GM23338 (cell line): ENCODE data around the gene SLK. TPM values are rescaled to one million over a fixed set of nuclear protein-coding genes. Genes with fewer than 3 reads are reported as not detected.

ENCODE experiments used
- ATAC-seq: fragments of 200-7000 bp; cut with Tn5 transposase; 3 replicates; pipeline ENCODE4 v1.9.1; 2020
- DNase-seq: peaks from one replicate; pipeline ENCODE4 v3.0.0-alpha.2; 2015; ENCODE audit warnings: low spot score
- H2AFZ ChIP-seq: fragments of 200-600 bp; sonication (generic); 2 replicates; pipeline ENCODE4 v1.8.0; 2016; ENCODE audit warnings: antibody characterized with exemption, mild to moderate bottlenecking, moderate library complexity
- H3F3A ChIP-seq: fragments of 200-600 bp; sonication (generic); replicated peaks from 2 replicates; pipeline ENCODE4 v1.8.0; 2017; ENCODE audit warnings: antibody characterized with exemption, mixed run types, low read depth
- H3K27ac ChIP-seq: fragments of 200-600 bp; sonication (generic); 2 replicates; pipeline ENCODE4 v1.6.1; 2016; ENCODE audit warnings: low read depth
- H3K27me3 ChIP-seq: fragments of 200-600 bp; sonication (generic); 2 replicates; pipeline ENCODE4 v1.8.0; 2016; ENCODE audit warnings: mild to moderate bottlenecking, mixed run types, moderate library complexity; ENCODE audit not compliant: insufficient read depth
- H3K36me3 ChIP-seq: fragments of 200-600 bp; sonication (generic); 2 replicates; pipeline ENCODE4 v1.8.0; 2016; ENCODE audit warnings: mild to moderate bottlenecking; ENCODE audit not compliant: insufficient read depth
- H3K4me1 ChIP-seq: fragments of 200-600 bp; sonication (generic); 2 replicates; pipeline ENCODE4 v1.8.0; 2016; ENCODE audit warnings: mild to moderate bottlenecking, moderate library complexity; ENCODE audit not compliant: insufficient read depth
- H3K4me2 ChIP-seq: fragments of 200-600 bp; sonication (generic); 2 replicates; pipeline ENCODE4 v1.7.1; 2017; ENCODE audit warnings: mixed run types
- H3K4me3 ChIP-seq: fragments of 200-600 bp; sonication (generic); 2 replicates; pipeline ENCODE4 v1.6.1; 2016; ENCODE audit warnings: mixed run types
- H3K79me2 ChIP-seq: fragments of 200-600 bp; sonication (generic); replicated peaks from 2 replicates; pipeline ENCODE4 v1.8.0; 2017; ENCODE audit warnings: mild to moderate bottlenecking; ENCODE audit not compliant: insufficient read depth
- H3K9me2 ChIP-seq: fragments of 200-600 bp; sonication (generic); 2 replicates; pipeline ENCODE4 v1.8.0; 2017; ENCODE audit not compliant: insufficient read depth
- H4K20me1 ChIP-seq: fragments of 200-600 bp; sonication (generic); replicated peaks from 2 replicates; pipeline ENCODE4 v1.8.0; 2017; ENCODE audit warnings: mild to moderate bottlenecking; ENCODE audit not compliant: insufficient read depth
- H3K27ac Mint-ChIP-seq: 2 replicates; pipeline ENCODE4 v1.8.0; 2020; ENCODE audit warnings: inconsistent platforms, mild to moderate bottlenecking, moderate library complexity, mixed read lengths
- H3K27me3 Mint-ChIP-seq: 3 replicates; pipeline ENCODE4 v1.8.0; 2022; ENCODE audit warnings: low read depth, mild to moderate bottlenecking, moderate library complexity, mixed read lengths, inconsistent platforms; ENCODE audit not compliant: insufficient read depth, poor library complexity
- H3K36me3 Mint-ChIP-seq: 3 replicates; pipeline ENCODE4 v1.8.0; 2021; ENCODE audit warnings: low read depth, mild to moderate bottlenecking, inconsistent platforms, moderate library complexity, mixed read lengths
- H3K4me1 Mint-ChIP-seq: 3 replicates; pipeline ENCODE4 v1.8.0; 2020; ENCODE audit warnings: mild to moderate bottlenecking, inconsistent platforms, mixed read lengths
- H3K4me3 Mint-ChIP-seq: 3 replicates; pipeline ENCODE4 v1.8.0; 2021; ENCODE audit warnings: moderate library complexity, mild to moderate bottlenecking, inconsistent platforms, mixed read lengths
- H3K9me3 Mint-ChIP-seq: 3 replicates; pipeline ENCODE4 v1.8.0; 2020; ENCODE audit warnings: moderate library complexity, mild to moderate bottlenecking, inconsistent platforms, mixed read lengths
- CREB1 ChIP-seq: fragments of 250-450 bp; sonication (Bioruptor Pico); IDR thresholded peaks from 2 replicates; pipeline ENCODE4 v1.5.0; 2020; ENCODE audit warnings: low read depth, mild to moderate bottlenecking, moderate library complexity
- JUNB ChIP-seq: IDR thresholded peaks from one replicate; pipeline ENCODE4 v1.6.1; 2016; ENCODE audit warnings: antibody characterized with exemption; ENCODE audit not compliant: unreplicated experiment
- NANOG ChIP-seq: IDR thresholded peaks from 2 replicates; pipeline ENCODE4 v1.6.1; 2016; ENCODE audit warnings: antibody characterized with exemption, borderline replicate concordance
- POLR2AphosphoS5 ChIP-seq: IDR thresholded peaks from 2 replicates; pipeline ENCODE4 v1.6.1; 2016; ENCODE audit warnings: antibody characterized with exemption, low read depth
- STAT1 ChIP-seq: IDR thresholded peaks from one replicate; pipeline ENCODE4 v1.6.1; 2016; ENCODE audit warnings: antibody characterized with exemption; ENCODE audit not compliant: unreplicated experiment
- ZNF114 ChIP-seq: fragments of 250-450 bp; sonication (Bioruptor Pico); IDR thresholded peaks from 2 replicates; pipeline ENCODE4 v1.5.0; 2020; ENCODE audit warnings: mild to moderate bottlenecking, moderate library complexity
- ZNF331 ChIP-seq: fragments of 250-450 bp; sonication (Bioruptor Pico); IDR thresholded peaks from 2 replicates; pipeline ENCODE4 v1.5.0; 2020; ENCODE audit warnings: low read depth, mild to moderate bottlenecking, moderate library complexity
- polyA plus RNA-seq: library from polyadenylated mRNA; unstranded; fragments of >200 nt; fragmentation: Nextera tagmentation; extraction: Ambion mirVana; gene quantifications from 2 replicates; pipeline ENCODE4 v1.2.1, GENCODE V29; 2016
- total RNA-seq: library from RNA; depleted of rRNA; stranded (reverse); fragments of >200 nt; shearing (Covaris generic); gene quantifications from 2 replicates; pipeline ENCODE4 v1.2.3, GENCODE V29; 2014
- TF ChIP-seq, protein P1 (sequence below): IDR thresholded peaks from 2 replicates; pipeline ENCODE4 v1.6.1; 2016; ENCODE audit warnings: antibody characterized with exemption
- TF ChIP-seq, protein P2 (sequence below): IDR thresholded peaks from one replicate; pipeline ENCODE4 v1.6.1; 2018; ENCODE audit warnings: antibody characterized with exemption; ENCODE audit not compliant: unreplicated experiment
- TF ChIP-seq, protein P3 (sequence below): fragments of 250-450 bp; sonication (Bioruptor Pico); IDR thresholded peaks from 2 replicates; pipeline ENCODE4 v1.5.0; 2020; ENCODE audit warnings: mild to moderate bottlenecking, moderate library complexity

Gene SLK
- total and polyA plus RNA-seq, 2 experiments from 2014 or later, result 8.4 to 21.5 TPM

DNA sequence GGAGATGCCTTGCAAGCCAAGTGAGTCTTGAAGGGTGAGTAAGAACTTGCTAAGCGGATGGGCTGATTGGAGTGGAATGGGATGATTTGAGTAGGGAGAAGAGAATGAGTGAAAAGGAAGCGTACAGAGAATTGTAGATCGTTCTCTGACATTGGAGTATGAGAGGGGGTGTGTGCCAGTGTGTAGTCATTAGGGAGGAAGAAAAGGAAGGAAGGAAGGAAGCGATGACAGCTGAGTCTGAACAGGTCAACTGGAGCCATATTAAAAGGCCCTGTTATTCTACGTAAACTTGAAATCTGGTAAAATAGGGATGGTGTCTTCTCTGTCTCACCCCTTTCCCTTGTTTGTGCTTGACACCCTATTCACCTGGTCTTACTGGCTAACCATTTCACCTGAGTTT, 55.1 kb downstream of the SLK start:
- H3K9me2 ChIP-seq, result no peaks in the 10 kb centered on the region
- Mint-ChIP-seq H3K36me3 (peaks cover 7% of the 10 kb centered on the region; the same call in 1 of the 3 replicates), H3K9me3 (no peaks in the 10 kb centered on the region), H3K27ac (no peak overlapping the region), H3K27me3 (no peaks in the 10 kb centered on the region), H3K4me3 (no peak overlapping the region), H3K4me1 (peaks cover 4% of the 10 kb centered on the region; the same call in 2 of the 3 replicates)
- H2AFZ ChIP-seq, result no peak overlapping the region
- no peak for TF ChIP-seq CREB1 (CRISPR knock-in tag)
- TF ChIP-seq JUNB, result no peak
- TF ChIP-seq STAT1, result no peak
- TF ChIP-seq ZNF114 (CRISPR knock-in tag), result no peak
- no peak for TF ChIP-seq POLR2AphosphoS5
- TF ChIP-seq NANOG, result no peak
- TF ChIP-seq, protein P1, sequence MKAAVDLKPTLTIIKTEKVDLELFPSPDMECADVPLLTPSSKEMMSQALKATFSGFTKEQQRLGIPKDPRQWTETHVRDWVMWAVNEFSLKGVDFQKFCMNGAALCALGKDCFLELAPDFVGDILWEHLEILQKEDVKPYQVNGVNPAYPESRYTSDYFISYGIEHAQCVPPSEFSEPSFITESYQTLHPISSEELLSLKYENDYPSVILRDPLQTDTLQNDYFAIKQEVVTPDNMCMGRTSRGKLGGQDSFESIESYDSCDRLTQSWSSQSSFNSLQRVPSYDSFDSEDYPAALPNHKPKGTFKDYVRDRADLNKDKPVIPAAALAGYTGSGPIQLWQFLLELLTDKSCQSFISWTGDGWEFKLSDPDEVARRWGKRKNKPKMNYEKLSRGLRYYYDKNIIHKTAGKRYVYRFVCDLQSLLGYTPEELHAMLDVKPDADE, result no peak
- TF ChIP-seq, protein P2, sequence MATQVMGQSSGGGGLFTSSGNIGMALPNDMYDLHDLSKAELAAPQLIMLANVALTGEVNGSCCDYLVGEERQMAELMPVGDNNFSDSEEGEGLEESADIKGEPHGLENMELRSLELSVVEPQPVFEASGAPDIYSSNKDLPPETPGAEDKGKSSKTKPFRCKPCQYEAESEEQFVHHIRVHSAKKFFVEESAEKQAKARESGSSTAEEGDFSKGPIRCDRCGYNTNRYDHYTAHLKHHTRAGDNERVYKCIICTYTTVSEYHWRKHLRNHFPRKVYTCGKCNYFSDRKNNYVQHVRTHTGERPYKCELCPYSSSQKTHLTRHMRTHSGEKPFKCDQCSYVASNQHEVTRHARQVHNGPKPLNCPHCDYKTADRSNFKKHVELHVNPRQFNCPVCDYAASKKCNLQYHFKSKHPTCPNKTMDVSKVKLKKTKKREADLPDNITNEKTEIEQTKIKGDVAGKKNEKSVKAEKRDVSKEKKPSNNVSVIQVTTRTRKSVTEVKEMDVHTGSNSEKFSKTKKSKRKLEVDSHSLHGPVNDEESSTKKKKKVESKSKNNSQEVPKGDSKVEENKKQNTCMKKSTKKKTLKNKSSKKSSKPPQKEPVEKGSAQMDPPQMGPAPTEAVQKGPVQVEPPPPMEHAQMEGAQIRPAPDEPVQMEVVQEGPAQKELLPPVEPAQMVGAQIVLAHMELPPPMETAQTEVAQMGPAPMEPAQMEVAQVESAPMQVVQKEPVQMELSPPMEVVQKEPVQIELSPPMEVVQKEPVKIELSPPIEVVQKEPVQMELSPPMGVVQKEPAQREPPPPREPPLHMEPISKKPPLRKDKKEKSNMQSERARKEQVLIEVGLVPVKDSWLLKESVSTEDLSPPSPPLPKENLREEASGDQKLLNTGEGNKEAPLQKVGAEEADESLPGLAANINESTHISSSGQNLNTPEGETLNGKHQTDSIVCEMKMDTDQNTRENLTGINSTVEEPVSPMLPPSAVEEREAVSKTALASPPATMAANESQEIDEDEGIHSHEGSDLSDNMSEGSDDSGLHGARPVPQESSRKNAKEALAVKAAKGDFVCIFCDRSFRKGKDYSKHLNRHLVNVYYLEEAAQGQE, result no peak
- TF ChIP-seq ZNF331, result no peak
- TF ChIP-seq, protein P3, sequence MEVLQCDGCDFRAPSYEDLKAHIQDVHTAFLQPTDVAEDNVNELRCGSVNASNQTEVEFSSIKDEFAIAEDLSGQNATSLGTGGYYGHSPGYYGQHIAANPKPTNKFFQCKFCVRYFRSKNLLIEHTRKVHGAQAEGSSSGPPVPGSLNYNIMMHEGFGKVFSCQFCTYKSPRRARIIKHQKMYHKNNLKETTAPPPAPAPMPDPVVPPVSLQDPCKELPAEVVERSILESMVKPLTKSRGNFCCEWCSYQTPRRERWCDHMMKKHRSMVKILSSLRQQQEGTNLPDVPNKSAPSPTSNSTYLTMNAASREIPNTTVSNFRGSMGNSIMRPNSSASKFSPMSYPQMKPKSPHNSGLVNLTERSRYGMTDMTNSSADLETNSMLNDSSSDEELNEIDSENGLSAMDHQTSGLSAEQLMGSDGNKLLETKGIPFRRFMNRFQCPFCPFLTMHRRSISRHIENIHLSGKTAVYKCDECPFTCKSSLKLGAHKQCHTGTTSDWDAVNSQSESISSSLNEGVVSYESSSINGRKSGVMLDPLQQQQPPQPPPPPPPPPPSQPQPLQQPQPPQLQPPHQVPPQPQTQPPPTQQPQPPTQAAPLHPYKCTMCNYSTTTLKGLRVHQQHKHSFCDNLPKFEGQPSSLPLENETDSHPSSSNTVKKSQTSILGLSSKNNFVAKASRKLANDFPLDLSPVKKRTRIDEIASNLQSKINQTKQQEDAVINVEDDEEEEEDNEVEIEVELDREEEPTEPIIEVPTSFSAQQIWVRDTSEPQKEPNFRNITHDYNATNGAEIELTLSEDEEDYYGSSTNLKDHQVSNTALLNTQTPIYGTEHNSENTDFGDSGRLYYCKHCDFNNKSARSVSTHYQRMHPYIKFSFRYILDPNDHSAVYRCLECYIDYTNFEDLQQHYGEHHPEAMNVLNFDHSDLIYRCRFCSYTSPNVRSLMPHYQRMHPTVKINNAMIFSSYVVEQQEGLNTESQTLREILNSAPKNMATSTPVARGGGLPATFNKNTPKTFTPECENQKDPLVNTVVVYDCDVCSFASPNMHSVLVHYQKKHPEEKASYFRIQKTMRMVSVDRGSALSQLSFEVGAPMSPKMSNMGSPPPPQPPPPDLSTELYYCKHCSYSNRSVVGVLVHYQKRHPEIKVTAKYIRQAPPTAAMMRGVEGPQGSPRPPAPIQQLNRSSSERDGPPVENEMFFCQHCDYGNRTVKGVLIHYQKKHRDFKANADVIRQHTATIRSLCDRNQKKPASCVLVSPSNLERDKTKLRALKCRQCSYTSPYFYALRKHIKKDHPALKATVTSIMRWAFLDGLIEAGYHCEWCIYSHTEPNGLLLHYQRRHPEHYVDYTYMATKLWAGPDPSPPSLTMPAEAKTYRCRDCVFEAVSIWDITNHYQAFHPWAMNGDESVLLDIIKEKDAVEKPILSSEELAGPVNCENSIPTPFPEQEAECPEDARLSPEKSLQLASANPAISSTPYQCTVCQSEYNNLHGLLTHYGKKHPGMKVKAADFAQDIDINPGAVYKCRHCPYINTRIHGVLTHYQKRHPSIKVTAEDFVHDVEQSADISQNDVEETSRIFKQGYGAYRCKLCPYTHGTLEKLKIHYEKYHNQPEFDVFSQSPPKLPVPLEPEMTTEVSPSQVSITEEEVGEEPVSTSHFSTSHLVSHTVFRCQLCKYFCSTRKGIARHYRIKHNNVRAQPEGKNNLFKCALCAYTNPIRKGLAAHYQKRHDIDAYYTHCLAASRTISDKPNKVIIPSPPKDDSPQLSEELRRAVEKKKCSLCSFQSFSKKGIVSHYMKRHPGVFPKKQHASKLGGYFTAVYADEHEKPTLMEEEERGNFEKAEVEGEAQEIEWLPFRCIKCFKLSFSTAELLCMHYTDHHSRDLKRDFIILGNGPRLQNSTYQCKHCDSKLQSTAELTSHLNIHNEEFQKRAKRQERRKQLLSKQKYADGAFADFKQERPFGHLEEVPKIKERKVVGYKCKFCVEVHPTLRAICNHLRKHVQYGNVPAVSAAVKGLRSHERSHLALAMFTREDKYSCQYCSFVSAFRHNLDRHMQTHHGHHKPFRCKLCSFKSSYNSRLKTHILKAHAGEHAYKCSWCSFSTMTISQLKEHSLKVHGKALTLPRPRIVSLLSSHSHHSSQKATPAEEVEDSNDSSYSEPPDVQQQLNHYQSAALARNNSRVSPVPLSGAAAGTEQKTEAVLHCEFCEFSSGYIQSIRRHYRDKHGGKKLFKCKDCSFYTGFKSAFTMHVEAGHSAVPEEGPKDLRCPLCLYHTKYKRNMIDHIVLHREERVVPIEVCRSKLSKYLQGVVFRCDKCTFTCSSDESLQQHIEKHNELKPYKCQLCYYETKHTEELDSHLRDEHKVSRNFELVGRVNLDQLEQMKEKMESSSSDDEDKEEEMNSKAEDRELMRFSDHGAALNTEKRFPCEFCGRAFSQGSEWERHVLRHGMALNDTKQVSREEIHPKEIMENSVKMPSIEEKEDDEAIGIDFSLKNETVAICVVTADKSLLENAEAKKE, result no peak
- ATAC-seq, result no peak
- no peaks in the 10 kb centered on the region for H3F3A ChIP-seq
- no peak for DNase-seq
- H3K4me2 ChIP-seq, result no peak overlapping the region
- H3K27ac ChIP-seq, result no peak overlapping the region
- H3K36me3 ChIP-seq, result no peaks in the 10 kb centered on the region
- H3K4me3 ChIP-seq, result no peak overlapping the region
- no peaks in the 10 kb centered on the region for H3K27me3 ChIP-seq
- no peaks in the 10 kb centered on the region for H3K79me2 ChIP-seq
- no peaks in the 10 kb centered on the region for H4K20me1 ChIP-seq
- 0 out of 2 replicates have a peak, but pooled peaks cover 3% of the 10 kb centered on the region for H3K4me1 ChIP-seq
